Esophagus muscularis mucosa (tissue), 3 donors: ENCODE measurements around the gene FXYD5.

Experiments
- CTCF ChIP-seq, 3 experiments: fragments of 200-600 bp in 2 of 3; fragments of 450-650 bp in 1 of 3; sonication (generic) in 2 of 3; IDR thresholded peaks; one replicate each; pipeline ENCODE4 v1.5.1; 2017 to 2019; ENCODE audit warnings: antibody characterized with exemption in 3 of 3, mild to moderate bottlenecking in 2 of 3, moderate library complexity in 1 of 3
- EP300 ChIP-seq: sonication (generic); formaldehyde crosslinking; IDR thresholded peaks from one replicate; pipeline ENCODE4 v1.6.1; 2017; ENCODE audit warnings: antibody characterized with exemption

GRCh38 chr19:35106898-35107541 lies 47.5 kb upstream of the FXYD5 start:
- TF ChIP-seq CTCF (IDR thresholded peaks at IDR 0.05) (no peak), EP300 (no peak)
